ENCODE measurements around the gene TACC3. TPM values are rescaled to one million over a fixed set of nuclear protein-coding genes. Genes with fewer than 3 reads are reported as not detected.

TACC3 gene
- total RNA-seq, 1 experiment from 2014 or later: 207 TPM

DNA sequence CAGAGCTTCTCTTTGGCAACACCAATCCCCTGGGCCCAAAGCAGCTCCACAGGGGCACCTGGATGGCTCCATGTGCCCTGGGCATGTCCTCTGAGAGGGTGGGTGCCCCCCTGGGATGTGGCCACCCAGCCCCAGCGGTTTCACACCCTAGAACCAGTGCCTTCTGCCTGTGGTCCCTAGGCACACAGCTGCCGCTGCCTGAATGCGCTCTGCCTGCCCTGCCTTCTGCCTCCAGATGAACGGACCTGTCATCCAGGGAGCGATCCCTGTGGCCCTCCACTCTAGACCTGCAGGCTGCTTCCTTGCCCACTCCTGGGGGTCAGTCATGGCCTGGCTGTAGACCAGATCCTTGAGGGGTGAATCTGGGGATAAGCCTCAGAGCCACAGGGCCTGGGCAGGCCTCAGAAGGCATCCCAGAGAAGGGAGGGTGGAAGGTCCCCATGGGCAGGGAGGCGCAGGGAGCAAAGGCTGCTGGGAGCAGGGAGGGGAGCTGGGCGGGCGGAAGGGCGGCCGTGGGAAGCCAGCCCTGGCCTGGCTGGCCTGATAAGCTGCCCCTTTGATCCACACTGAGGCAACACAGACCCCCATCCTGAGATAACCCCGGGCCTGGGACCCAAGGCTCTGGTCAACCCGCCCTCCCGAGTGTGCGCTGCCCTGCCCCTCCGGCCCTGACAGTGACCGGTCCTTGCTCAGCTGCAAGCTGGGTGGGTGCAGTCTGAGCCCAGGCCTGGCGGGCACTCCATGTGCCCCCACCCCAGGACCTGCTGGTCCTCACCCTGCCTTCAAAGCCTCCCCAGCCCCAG lies 63.7 kb downstream of the TACC3 start (continued):
- TF ChIP-seq ZNF425 (CRISPR knock-in tag; conservative IDR thresholded peaks at IDR 0.05): no peak

GRCh38 chr4:1785592-1785991 lies 64.3 kb downstream of the TACC3 start:
- no peak overlapping the region for H3K4me3 Mint-ChIP-seq
- TF ChIP-seq ZNF512 (CRISPR knock-in tag; IDR thresholded peaks at IDR 0.05; ENCODE audit: borderline replicate concordance) (no peak), ZBTB21 (CRISPR knock-in tag; IDR thresholded peaks at IDR 0.05; ENCODE audit: borderline replicate concordance) (no peak), IRF2 (CRISPR knock-in tag; IDR thresholded peaks at IDR 0.05; ENCODE audit: borderline replicate concordance, low read depth) (no peak), FOXK1 (CRISPR knock-in tag; IDR thresholded peaks at IDR 0.05) (no peak), RELA (CRISPR knock-in tag; IDR thresholded peaks at IDR 0.05; ENCODE audit: borderline replicate concordance) (no peak), NFE2L1 (CRISPR knock-in tag; IDR thresholded peaks at IDR 0.05) (no peak), JAZF1 (CRISPR knock-in tag; IDR thresholded peaks at IDR 0.05) (no peak), JUN (CRISPR knock-in tag; IDR thresholded peaks at IDR 0.05) (no peak), KAT7 (CRISPR knock-in tag; IDR thresholded peaks at IDR 0.05; ENCODE audit: borderline replicate concordance) (no peak), MYBL2 (CRISPR knock-in tag; IDR thresholded peaks at IDR 0.05) (no peak), ZNF671 (CRISPR knock-in tag; IDR thresholded peaks at IDR 0.05) (no peak), ZNF232 (CRISPR knock-in tag; IDR thresholded peaks at IDR 0.05) (no peak), ZBTB43 (CRISPR knock-in tag; IDR thresholded peaks at IDR 0.05) (no peak), ZNF281 (CRISPR knock-in tag; IDR thresholded peaks at IDR 0.05) (no peak), ATF1 (CRISPR knock-in tag; IDR thresholded peaks at IDR 0.05) (no peak)
- TF ChIP-seq, protein P1, sequence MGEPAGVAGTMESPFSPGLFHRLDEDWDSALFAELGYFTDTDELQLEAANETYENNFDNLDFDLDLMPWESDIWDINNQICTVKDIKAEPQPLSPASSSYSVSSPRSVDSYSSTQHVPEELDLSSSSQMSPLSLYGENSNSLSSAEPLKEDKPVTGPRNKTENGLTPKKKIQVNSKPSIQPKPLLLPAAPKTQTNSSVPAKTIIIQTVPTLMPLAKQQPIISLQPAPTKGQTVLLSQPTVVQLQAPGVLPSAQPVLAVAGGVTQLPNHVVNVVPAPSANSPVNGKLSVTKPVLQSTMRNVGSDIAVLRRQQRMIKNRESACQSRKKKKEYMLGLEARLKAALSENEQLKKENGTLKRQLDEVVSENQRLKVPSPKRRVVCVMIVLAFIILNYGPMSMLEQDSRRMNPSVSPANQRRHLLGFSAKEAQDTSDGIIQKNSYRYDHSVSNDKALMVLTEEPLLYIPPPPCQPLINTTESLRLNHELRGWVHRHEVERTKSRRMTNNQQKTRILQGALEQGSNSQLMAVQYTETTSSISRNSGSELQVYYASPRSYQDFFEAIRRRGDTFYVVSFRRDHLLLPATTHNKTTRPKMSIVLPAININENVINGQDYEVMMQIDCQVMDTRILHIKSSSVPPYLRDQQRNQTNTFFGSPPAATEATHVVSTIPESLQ (CRISPR knock-in tag; IDR thresholded peaks at IDR 0.05): no peak
- TF ChIP-seq, protein P2, sequence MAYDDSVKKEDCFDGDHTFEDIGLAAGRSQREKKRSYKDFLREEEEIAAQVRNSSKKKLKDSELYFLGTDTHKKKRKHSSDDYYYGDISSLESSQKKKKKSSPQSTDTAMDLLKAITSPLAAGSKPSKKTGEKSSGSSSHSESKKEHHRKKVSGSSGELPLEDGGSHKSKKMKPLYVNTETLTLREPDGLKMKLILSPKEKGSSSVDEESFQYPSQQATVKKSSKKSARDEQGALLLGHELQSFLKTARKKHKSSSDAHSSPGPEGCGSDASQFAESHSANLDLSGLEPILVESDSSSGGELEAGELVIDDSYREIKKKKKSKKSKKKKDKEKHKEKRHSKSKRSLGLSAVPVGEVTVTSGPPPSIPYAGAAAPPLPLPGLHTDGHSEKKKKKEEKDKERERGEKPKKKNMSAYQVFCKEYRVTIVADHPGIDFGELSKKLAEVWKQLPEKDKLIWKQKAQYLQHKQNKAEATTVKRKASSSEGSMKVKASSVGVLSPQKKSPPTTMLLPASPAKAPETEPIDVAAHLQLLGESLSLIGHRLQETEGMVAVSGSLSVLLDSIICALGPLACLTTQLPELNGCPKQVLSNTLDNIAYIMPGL (CRISPR knock-in tag; IDR thresholded peaks at IDR 0.05): no peak
- TF ChIP-seq, protein P3, sequence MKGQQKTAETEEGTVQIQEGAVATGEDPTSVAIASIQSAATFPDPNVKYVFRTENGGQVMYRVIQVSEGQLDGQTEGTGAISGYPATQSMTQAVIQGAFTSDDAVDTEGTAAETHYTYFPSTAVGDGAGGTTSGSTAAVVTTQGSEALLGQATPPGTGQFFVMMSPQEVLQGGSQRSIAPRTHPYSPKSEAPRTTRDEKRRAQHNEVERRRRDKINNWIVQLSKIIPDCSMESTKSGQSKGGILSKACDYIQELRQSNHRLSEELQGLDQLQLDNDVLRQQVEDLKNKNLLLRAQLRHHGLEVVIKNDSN (CRISPR knock-in tag; IDR thresholded peaks at IDR 0.05): no peak
- TF ChIP-seq, protein P4, sequence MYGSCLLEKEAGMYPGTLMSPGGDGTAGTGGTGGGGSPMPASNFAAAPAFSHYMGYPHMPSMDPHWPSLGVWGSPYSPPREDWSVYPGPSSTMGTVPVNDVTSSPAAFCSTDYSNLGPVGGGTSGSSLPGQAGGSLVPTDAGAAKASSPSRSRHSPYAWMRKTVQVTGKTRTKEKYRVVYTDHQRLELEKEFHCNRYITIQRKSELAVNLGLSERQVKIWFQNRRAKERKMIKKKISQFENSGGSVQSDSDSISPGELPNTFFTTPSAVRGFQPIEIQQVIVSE (CRISPR knock-in tag; IDR thresholded peaks at IDR 0.05; ENCODE audit: borderline replicate concordance): no peak
- no peak for DNase-seq (ENCODE audit: low spot score)
- H3K9me3 Mint-ChIP-seq: no peaks in the 10 kb centered on the region
- ChIA-PET CTCF (interaction anchor here (1.0 to 4.4 kb wide), 4 partner anchors 17 to 156 kb away, joined by 3 to 21 read pairs (median 9); no protein-coding TSS in a partner anchor), POLR2A (interaction anchor here (2.3 kb wide), 1 partner anchor 8 kb away, joined by 7 read pairs; no protein-coding TSS in a partner anchor)
- no peaks in the 10 kb centered on the region for H3K4me1 Mint-ChIP-seq
- H3K27ac Mint-ChIP-seq: no peak overlapping the region
- H3K27me3 Mint-ChIP-seq (ENCODE audit: low read depth): peaks cover 7% of the 10 kb centered on the region
- no peak for ATAC-seq
- H3K36me3 Mint-ChIP-seq: no peaks in the 10 kb centered on the region

All from WTC11 (cell line).